ENCODE measurements around the gene SYT5.

DNA sequence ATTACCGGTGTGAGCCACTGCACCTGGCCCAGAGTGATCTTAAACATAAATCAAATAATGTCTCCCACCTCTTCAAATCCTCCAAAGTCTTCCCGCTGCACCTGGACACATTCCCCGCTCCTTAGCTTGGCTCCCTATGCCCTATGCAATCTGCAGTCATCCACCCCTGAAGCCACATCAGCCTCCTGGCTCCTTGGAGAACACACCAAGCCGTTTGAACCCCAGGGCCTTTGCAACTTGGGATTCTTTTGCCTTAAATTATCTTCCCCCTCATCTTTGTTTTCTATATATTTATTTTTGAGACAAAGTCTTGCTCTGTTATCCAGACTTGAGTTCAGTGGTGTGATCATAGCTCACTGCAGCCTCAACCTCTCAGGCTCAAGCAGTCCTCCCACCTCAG, 11.0 kb downstream of the SYT5 start:
- TF ChIP-seq CTCF (IDR thresholded peaks at IDR 0.05) = no peak
- TF ChIP-seq ZFX (IDR thresholded peaks at IDR 0.05; ENCODE audit: borderline replicate concordance) = no peak

Measured in 22Rv1 (cell line).